H1 (cell line): ENCODE measurements around the gene COX19. TPM values are rescaled to one million over a fixed set of nuclear protein-coding genes. Genes with fewer than 3 reads are reported as not detected.

Experiments used
- CTBP2 ChIP-seq: IDR thresholded peaks from 2 replicates; pipeline ENCODE4 v1.7.0; 2011; ENCODE audit warnings: borderline replicate concordance, mild to moderate bottlenecking, moderate library complexity, mixed read lengths, low read length; ENCODE audit not compliant: insufficient read depth, insufficient read length
- EP300 ChIP-seq, 2 experiments: IDR thresholded peaks; 1 replicate in 1 of 2; 2 replicates in 1 of 2; pipeline ENCODE4 v1.6.1; 2011 to 2012; ENCODE audit warnings: low read depth in 2 of 2, low read length in 2 of 2, mild to moderate bottlenecking in 2 of 2, borderline replicate concordance in 1 of 2, inconsistent platforms in 1 of 2, moderate library complexity in 1 of 2
- GTF2F1 ChIP-seq: IDR thresholded peaks from 2 replicates; pipeline ENCODE4 v1.6.1; 2012; ENCODE audit warnings: low read depth, low read length, improper control_type of control experiment, borderline replicate concordance
- JUND ChIP-seq: IDR thresholded peaks from 2 replicates; pipeline ENCODE4 v1.6.1; 2011; ENCODE audit warnings: mild to moderate bottlenecking, improper control_type of control experiment, low read length
- PHF8 ChIP-seq: fragments of 200-600 bp; sonication (generic); conservative IDR thresholded peaks from 2 replicates; pipeline ENCODE4 v1.7.1; 2012; ENCODE audit warnings: low read depth, mild to moderate bottlenecking, inconsistent platforms, low read length, moderate library complexity
- POLR2A ChIP-seq, 2 experiments: IDR thresholded peaks; 1 replicate in 1 of 2; 2 replicates in 1 of 2; pipeline ENCODE4 v1.6.1; 2011; ENCODE audit warnings: low read depth in 2 of 2, low read length in 2 of 2, mild to moderate bottlenecking in 2 of 2; ENCODE audit errors: control extremely low read depth in 1 of 2
- RBBP5 ChIP-seq: IDR thresholded peaks from 2 replicates; pipeline ENCODE4 v1.7.1; 2012; ENCODE audit warnings: low read depth, mild to moderate bottlenecking, inconsistent platforms, low read length, moderate library complexity, borderline replicate concordance
- RXRA ChIP-seq: IDR thresholded peaks from 2 replicates; pipeline ENCODE4 v1.6.1; 2011; ENCODE audit warnings: low read depth, mild to moderate bottlenecking, low read length, moderate library complexity; ENCODE audit not compliant: insufficient read depth
- SP4 ChIP-seq: IDR thresholded peaks from 2 replicates; pipeline ENCODE4 v1.6.1; 2012; ENCODE audit warnings: low read length, inconsistent platforms
- SUZ12 ChIP-seq: fragments of 200-600 bp; sonication (generic); IDR thresholded peaks from 2 replicates; pipeline ENCODE4 v1.6.1; 2012; ENCODE audit warnings: mild to moderate bottlenecking, inconsistent platforms, low read length, moderate library complexity, mixed read lengths
- TAF7 ChIP-seq: optimal IDR thresholded peaks from 2 replicates; pipeline ENCODE3; 2011; ENCODE audit warnings: low read depth, mild to moderate bottlenecking, inconsistent platforms, low read length, moderate library complexity, borderline replicate concordance
- TCF12 ChIP-seq: IDR thresholded peaks from 2 replicates; pipeline ENCODE4 v1.6.1; 2011; ENCODE audit warnings: low read depth, mild to moderate bottlenecking, low read length
- polyA plus RNA-seq, 7 experiments: library from polyadenylated mRNA; depleted of rRNA in 3 of 7; stranded (reverse) in 5 of 7; unstranded in 2 of 7; fragments of >200 nt in 5 of 7; fragments of 200-250 nt in 2 of 7; gene quantifications; 1 replicate in 5 of 7; 2 replicates in 1 of 7; 4 replicates in 1 of 7; pipeline versions ENCODE4 v1.2.1 to v1.2.3, GENCODE V29; 2011 to 2013; ENCODE audit warnings: missing spikeins in 2 of 7, mixed read lengths in 2 of 7
- total RNA-seq: library from RNA; stranded (reverse); fragmentation: NEBNext Ultra II Directional; extraction: Animal tissue kit (Norgen Biotek cat#: 25700); gene quantifications from 2 replicates; pipeline ENCODE4 v1.2.1, GENCODE V29; 2021

COX19 gene
- total and polyA plus RNA-seq, 2 of the 8 experiments (the other 6 are each of a cell fraction or from before 2014, with no cell fraction given), result 3.9 to 7.9 TPM

DNA sequence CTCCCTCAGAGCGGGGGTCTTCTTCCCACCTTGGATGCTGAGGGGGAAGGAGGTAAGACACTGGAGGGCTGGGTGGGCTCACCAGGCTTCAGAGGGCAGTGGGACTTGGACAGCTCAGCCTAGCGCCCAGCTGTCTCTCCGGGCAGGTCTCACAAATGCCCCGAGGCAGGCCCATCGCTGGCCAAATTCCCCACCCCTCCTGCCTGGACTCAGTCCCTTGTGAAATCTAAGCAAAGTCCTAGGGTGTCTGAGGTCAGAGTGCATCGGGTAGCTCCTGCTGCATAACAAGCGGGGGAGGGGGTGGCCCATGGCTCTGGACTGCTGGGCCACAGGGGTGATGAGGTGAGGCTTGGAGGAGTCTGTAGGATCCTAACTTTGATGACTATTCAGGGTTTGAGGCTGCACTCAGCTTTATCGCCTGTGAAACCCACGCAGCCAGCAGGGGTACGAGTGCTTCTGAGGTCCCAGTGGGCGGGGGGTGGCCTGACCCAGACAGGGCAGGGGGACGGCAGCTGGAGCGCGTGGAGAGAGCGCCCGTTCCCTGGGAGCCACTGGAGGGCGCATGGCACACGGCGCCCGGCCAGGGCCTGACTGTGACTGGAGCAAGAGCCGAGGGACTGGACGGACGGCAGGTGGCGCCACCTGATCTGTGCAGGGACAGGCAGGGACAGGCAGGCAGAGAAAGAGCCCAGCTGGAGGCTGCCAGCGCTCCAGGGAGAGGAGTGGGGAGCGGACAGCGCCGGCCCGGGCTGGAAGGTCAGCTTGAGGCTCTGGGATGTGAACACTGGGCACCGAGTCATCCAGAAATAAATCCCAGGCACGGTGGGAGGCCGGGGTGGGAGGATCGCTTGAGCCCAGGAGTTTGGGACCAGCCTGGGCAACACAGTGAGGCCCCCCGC lies 17.6 kb upstream of the COX19 start (continued):
- TF ChIP-seq CTBP2 (no peak), TCF12 (no peak), PHF8 (no peak), TAF7 (peak; percentile 66), SUZ12 (no peak), JUND (peak; percentile 54; the same call in 1 of the 2 replicates), POLR2A (IDR thresholded peaks at IDR 0.05; ENCODE audit: control extremely low read depth in 1 of 2, low read depth in 2 of 2, low read length in 2 of 2) (no peak), GTF2F1 (no peak), RBBP5 (no peak), SP4 (no peak), RXRA (no peak), EP300 (IDR thresholded peaks at IDR 0.05; ENCODE audit: borderline replicate concordance in 1 of 2, low read depth in 2 of 2, low read length in 2 of 2) (0 out of 3 replicates have a peak, but pooled peaks of 1 of the 2 experiments have one; percentile 42)
